22Rv1 (cell line): ENCODE results near the gene COLEC12.

ENCODE experiments used
- H3K27ac ChIP-seq: fragments of 450-650 bp; 2 replicates; pipeline ENCODE4 v1.5.1; 2017
- CTCF ChIP-seq: fragments of 450-650 bp; IDR thresholded peaks from 2 replicates; pipeline ENCODE4 v1.5.1; 2017; ENCODE audit warnings: mild to moderate bottlenecking
- ZFX ChIP-seq: fragments of 450-650 bp; IDR thresholded peaks from 2 replicates; pipeline ENCODE4 v1.6.1; 2017; ENCODE audit warnings: antibody characterized with exemption, borderline replicate concordance

Gene COLEC12

GRCh38 chr18:460791-461190, 39.7 kb downstream of the COLEC12 start:
- no peak overlapping the region for H3K27ac ChIP-seq
- TF ChIP-seq ZFX (no peak), CTCF (no peak)

- H3K27ac ChIP-seq = no peak overlapping the region
These were observed 40.5 kb downstream of the COLEC12 start for GRCh38 chr18:459814-460593.

GRCh38 chr18:457521-458412, 42.7 kb downstream of the COLEC12 start:
- no peak overlapping the region for H3K27ac ChIP-seq
- TF ChIP-seq ZFX (no peak), CTCF (no peak)

More at GRCh38 chr18:459814-460593, 40.5 kb downstream of the COLEC12 start:
- TF ChIP-seq ZFX (no peak), CTCF (no peak)

- TF ChIP-seq ZFX = no peak
- TF ChIP-seq CTCF = no peak
- H3K27ac ChIP-seq = no peak overlapping the region
These were observed 43.4 kb downstream of the COLEC12 start for GRCh38 chr18:457140-457519.

- TF ChIP-seq ZFX (no peak), CTCF (no peak)
- no peak overlapping the region for H3K27ac ChIP-seq
These were observed 44.0 kb downstream of the COLEC12 start for GRCh38 chr18:456361-457139.

GRCh38 chr18:453400-453799, 47.1 kb downstream of the COLEC12 start:
- no peak overlapping the region for H3K27ac ChIP-seq
- no peak for TF ChIP-seq CTCF
- TF ChIP-seq ZFX = no peak
